K562 (cell line): Measurements from ENCODE around the gene STAP1. TPM values are rescaled to one million over a fixed set of nuclear protein-coding genes. Genes with fewer than 3 reads are reported as not detected.

Experiments used
- ATAC-seq: fragments of 200-7000 bp; cut with Tn5 transposase; 3 replicates; pipeline ENCODE4 v1.9.1; 2020; ENCODE audit warnings: moderate library complexity
- BruUV-seq: library from RNA; stranded (reverse); fragments of 400-500 nt; replicated peaks from 2 replicates; lab custom pipeline; 2021; lab: Mats Ljungman, UMichigan
- CTCF ChIA-PET: fragments of 300-600 bp; formaldehyde crosslinking; extraction: SDS; loops from one replicate; lab custom pipeline; 2021; ENCODE audit warnings: low intra/inter-chr PET ratio; lab: Yijun Ruan, JAX
- POLR2A ChIA-PET: fragments of 300-600, 350-650 bp; sonication (Branson Sonifier 250); formaldehyde crosslinking; extraction: SDS; loops from one replicate; lab custom pipeline; 2021; ENCODE audit warnings: antibody characterized with exemption, inconsistent platforms; lab: Yijun Ruan, JAX
- DNase-seq, 4 experiments: peaks; one replicate each; pipeline versions ENCODE4 v3.0.0 to v3.0.0-alpha.2; 2011 to 2018; ENCODE audit warnings: low spot score in 3 of 4, mixed read lengths in 3 of 4; ENCODE audit errors: extremely low read depth in 1 of 4
- FAIRE-seq: peaks from 2 replicates; lab custom pipeline; 2011; peaks lifted over from hg19 to GRCh38; lab: Jason Lieb, UNC
- H2AFZ ChIP-seq: 2 replicates; pipeline ENCODE4 v1.6.0; 2011; ENCODE audit warnings: low read depth, low read length, control low read depth, inconsistent platforms
- H3K27ac ChIP-seq: fragments of 200-600 bp; 3 replicates; pipeline ENCODE4 v1.8.0; 2011; ENCODE audit warnings: low read depth, mild to moderate bottlenecking, control low read depth, inconsistent platforms, low read length, moderate library complexity, mixed read lengths; ENCODE audit errors: extremely low read depth
- H3K27me3 ChIP-seq, 2 experiments: fragments of 300-600 bp in 1 of 2; 2 replicates in 1 of 2; 3 replicates in 1 of 2; pipeline versions ENCODE4 v1.6.0 to v1.8.0; 2011; ENCODE audit warnings: inconsistent platforms in 2 of 2, low read length in 2 of 2, mild to moderate bottlenecking in 1 of 2, mixed read lengths in 1 of 2, moderate library complexity in 1 of 2; ENCODE audit not compliant: control insufficient read depth in 2 of 2, insufficient read depth in 2 of 2
- H3K36me3 ChIP-seq: fragments of 300-600 bp; 3 replicates; pipeline ENCODE4 v1.8.0; 2011; ENCODE audit warnings: mild to moderate bottlenecking, low read length, inconsistent platforms; ENCODE audit not compliant: control insufficient read depth, insufficient read depth
- H3K4me1 ChIP-seq, 2 experiments: fragments of 200-600 bp in 1 of 2; replicated peaks in 1 of 2; 2 replicates in 1 of 2; 3 replicates in 1 of 2; pipeline versions ENCODE4 v1.5.1 to v1.8.0; 2011; ENCODE audit warnings: inconsistent platforms in 2 of 2, low read length in 2 of 2, mild to moderate bottlenecking in 1 of 2, mixed read lengths in 1 of 2, moderate library complexity in 1 of 2; ENCODE audit not compliant: control insufficient read depth in 2 of 2, insufficient read depth in 2 of 2
- H3K4me2 ChIP-seq: 2 replicates; pipeline ENCODE4 v1.6.1; 2011; ENCODE audit warnings: low read length, control low read depth, inconsistent platforms, mixed read lengths; ENCODE audit not compliant: insufficient read depth
- H3K4me3 ChIP-seq: fragments of 200-600 bp; sonication (generic), shearing (Covaris generic); 2 replicates; pipeline ENCODE4 v1.5.1; 2016; ENCODE audit warnings: control low read depth, inconsistent platforms
- H3K79me2 ChIP-seq: fragments of 200-600 bp; 3 replicates; pipeline ENCODE4 v1.8.0; 2011; ENCODE audit warnings: low read length, inconsistent platforms; ENCODE audit not compliant: control insufficient read depth, insufficient read depth
- H3K9ac ChIP-seq, 2 experiments: 2 replicates each; pipeline versions ENCODE4 v1.6.0 to v1.6.1; 2011; ENCODE audit warnings: low read depth in 2 of 2, low read length in 2 of 2, control low read depth in 1 of 2, inconsistent platforms in 1 of 2, mild to moderate bottlenecking in 1 of 2, mixed read lengths in 1 of 2; ENCODE audit not compliant: insufficient read depth in 1 of 2
- H3K9me1 ChIP-seq: one replicate; pipeline ENCODE4 v1.6.0; 2011; ENCODE audit warnings: inconsistent platforms, mild to moderate bottlenecking, low read length, moderate library complexity; ENCODE audit not compliant: control insufficient read depth, insufficient read depth
- H3K9me3 ChIP-seq: replicated peaks from 2 replicates; pipeline ENCODE4 v1.5.1; 2011; ENCODE audit warnings: low read depth, low read length, inconsistent platforms; ENCODE audit not compliant: control insufficient read depth, insufficient read depth
- H4K20me1 ChIP-seq: replicated peaks from 2 replicates; pipeline ENCODE4 v1.6.1; 2011; ENCODE audit warnings: low read length, inconsistent platforms, mixed read lengths; ENCODE audit not compliant: control insufficient read depth, insufficient read depth
- ARID1B ChIP-seq: fragments of 450-650 bp; IDR thresholded peaks from 2 replicates; pipeline ENCODE4 v1.6.1; 2016; ENCODE audit warnings: antibody characterized with exemption, mild to moderate bottlenecking, inconsistent platforms
- CLOCK ChIP-seq: fragments of 250-450 bp; sonication (Bioruptor Pico); IDR thresholded peaks from 2 replicates; pipeline ENCODE4 v1.4.0; 2020; ENCODE audit warnings: mild to moderate bottlenecking, moderate library complexity, borderline replicate concordance
- FOXK2 ChIP-seq, 2 experiments: fragments of 450-650 bp; IDR thresholded peaks in 1 of 2; conservative IDR thresholded peaks in 1 of 2; 2 replicates each; pipeline ENCODE4 v1.6.1; 2016; ENCODE audit warnings: low read depth in 2 of 2, mild to moderate bottlenecking in 1 of 2
- FOXO4 ChIP-seq: fragments of 450-650 bp; formaldehyde crosslinking; IDR thresholded peaks from 2 replicates; pipeline ENCODE4 v1.4.0; 2020; ENCODE audit warnings: mild to moderate bottlenecking, moderate library complexity
- MECOM ChIP-seq: fragments of 250-450 bp; sonication (Bioruptor Pico); IDR thresholded peaks from 2 replicates; pipeline ENCODE4 v1.8.0; 2022; ENCODE audit warnings: inconsistent platforms
- PKNOX1 ChIP-seq: fragments of 450-650 bp; IDR thresholded peaks from 2 replicates; pipeline ENCODE4 v1.6.1; 2016
- ZEB2 ChIP-seq: fragments of 450-650 bp; IDR thresholded peaks from 2 replicates; pipeline ENCODE4 v1.6.1; 2016
- ZNF592 ChIP-seq: fragments of 450-650 bp; IDR thresholded peaks from 2 replicates; pipeline ENCODE4 v1.6.1; 2017; ENCODE audit warnings: antibody characterized with exemption, mild to moderate bottlenecking
- ZNF79 ChIP-seq: fragments of 250-450 bp; sonication (Bioruptor Pico); IDR thresholded peaks from 2 replicates; pipeline ENCODE4 v1.4.0; 2020; ENCODE audit warnings: low read depth, mild to moderate bottlenecking, moderate library complexity
- WGBS: fragments of 100-300 bp; shearing (Covaris generic); methylation state at CpG from one replicate; pipeline ENCODE4 v1.1.6; 2016; ENCODE audit warnings: low coverage, mixed read lengths; ENCODE audit not compliant: insufficient coverage; ENCODE audit errors: missing lambda C conversion rate; 5-methylcytosine and 5-hydroxymethylcytosine counted together
- in situ Hi-C: fragments of 300-500 bp; cut with MboI; formaldehyde crosslinking; loops from 4 replicates; pipeline ENCODE4 v1.15.0; 2018; ENCODE audit warnings: inconsistent platforms, mixed read lengths
- intact Hi-C: fragments of 100-400 bp; cut with micrococcal nuclease; formaldehyde crosslinking; loops from 2 replicates; pipeline ENCODE4 v1.14.2; 2022
- polyA plus RNA-seq, 8 experiments: library from polyadenylated mRNA; depleted of rRNA in 4 of 8; stranded (reverse) in 5 of 8; unstranded in 3 of 8; fragments of >200 nt; fragmentation: Nextera tagmentation in 2 of 8; fragmentation: Illumina TruSeq in 1 of 8; extraction: Ambion mirVana in 2 of 8; extraction: Trizol in 1 of 8; gene quantifications; 2 replicates each; pipeline versions ENCODE4 v1.2.1 to v1.2.3, GENCODE V29; 2011 to 2014; ENCODE audit warnings: inconsistent platforms in 1 of 8, missing spikeins in 1 of 8
- total RNA-seq, 7 experiments: library from RNA; depleted of rRNA in 6 of 7; stranded (reverse); fragments of >200 nt in 6 of 7; fragmentation: Illumina TruSeq in 2 of 7; extraction: Trizol in 2 of 7; gene quantifications; 2 replicates each; pipeline versions ENCODE4 v1.2.1 to v1.2.3, GENCODE V29; 2011 to 2021; ENCODE audit warnings: low replicate concordance in 1 of 7

STAP1 gene
- total and polyA plus RNA-seq, 9 of the 15 experiments (the other 6 are each of a cell fraction or from before 2014, with no cell fraction given): 0.50 to 5.6 (median 1.4) TPM

GRCh38 chr4:67522230-67522629, 36.3 kb upstream of the STAP1 start:
- H3K36me3 ChIP-seq: peaks cover 47% of the 10 kb centered on the region
- H3K9me1 ChIP-seq: no peaks in the 10 kb centered on the region
- ATAC-seq (peak; percentile 11), FAIRE-seq (peak; percentile 29), DNase-seq (peak in 1 of 4 experiments; percentile 23)
- TF ChIP-seq PKNOX1 (0 out of 2 replicates have a peak, but pooled peaks have one; percentile 13), FOXK2 (conservative IDR thresholded peaks at IDR 0.05 in 1 of 2, IDR thresholded peaks at IDR 0.05 in 1 of 2; ENCODE audit: low read depth in 2 of 2) (peak; percentile 13 to 48; a peak in 1 of 4 replicates), FOXO4 (no peak), ARID1B (no peak), MECOM (CRISPR knock-in tag) (no peak), ZNF79 (no peak), CLOCK (CRISPR knock-in tag) (no peak), ZEB2 (no peak), ZNF592 (peak; percentile 24)
- H3K9ac ChIP-seq: peak overlapping the region in 1 of 2 experiments; percentile 74; a peak in 2 of 4 replicates
- WGBS: 65% methylated on average over 2 of the region's 2 CpGs
- peaks cover 5% of the 10 kb centered on the region; the same call in 1 of the 2 replicates for H3K9me3 ChIP-seq
- in situ Hi-C loops (no loop called here), intact Hi-C loops (no loop called here)
- ChIA-PET CTCF (no interaction called here), POLR2A (no interaction called here)
- H4K20me1 ChIP-seq: no peaks in the 10 kb centered on the region
- H3K4me3 ChIP-seq: no peak overlapping the region
- H3K27me3 ChIP-seq: no peaks in the 10 kb centered on the region
- H3K4me1 ChIP-seq: peaks cover 9 to 32% of the 10 kb centered on the region in 2 experiments; a peak in 3 of 5 replicates
- H3K4me2 ChIP-seq: peak overlapping the region; percentile 67
- peak overlapping the region; percentile 97 for H3K27ac ChIP-seq
- H3K79me2 ChIP-seq: peaks cover 84% of the 10 kb centered on the region
- no peak overlapping the region for H2AFZ ChIP-seq
- no TSS peak for BruUV-seq
